SU-DHL-6 (cell line): ENCODE measurements around the gene FN1.

Experiments used
- H2AFZ ChIP-seq: fragments of 200-600 bp; sonication (generic); 2 replicates; pipeline ENCODE4 v1.6.1; 2014; ENCODE audit warnings: low read depth, mild to moderate bottlenecking, moderate library complexity, mixed read lengths, antibody characterized with exemption, low read length; ENCODE audit not compliant: severe bottlenecking
- H3F3A ChIP-seq: fragments of 200-600 bp; shearing (Covaris generic); 2 replicates; pipeline ENCODE4 v1.6.0; 2016; ENCODE audit warnings: antibody characterized with exemption, mild to moderate bottlenecking; ENCODE audit not compliant: insufficient read depth
- H3K27ac ChIP-seq: fragments of 200-600 bp; sonication (generic); 2 replicates; pipeline ENCODE4 v1.5.1; 2016; ENCODE audit warnings: low read depth, mild to moderate bottlenecking, low read length, moderate library complexity, mixed read lengths
- H3K27me3 ChIP-seq: fragments of 200-600 bp; sonication (generic), shearing (Covaris generic); 2 replicates; pipeline ENCODE4 v1.6.0; 2014; ENCODE audit warnings: mild to moderate bottlenecking, low read length
- H3K36me3 ChIP-seq: fragments of 200-600 bp; sonication (generic); 2 replicates; pipeline ENCODE4 v1.6.1; 2014; ENCODE audit warnings: mild to moderate bottlenecking, low read length, mixed read lengths
- H3K4me2 ChIP-seq: fragments of 300-600, 200-600 bp; shearing (Covaris generic), sonication (generic); 2 replicates; pipeline ENCODE4 v1.6.0; 2014; ENCODE audit warnings: low read length, low read depth, mild to moderate bottlenecking; ENCODE audit not compliant: poor library complexity, severe bottlenecking
- H3K4me3 ChIP-seq: fragments of 200-600 bp; sonication (generic); 2 replicates; pipeline ENCODE4 v1.5.1; 2014; ENCODE audit warnings: antibody characterized with exemption, low read length, mild to moderate bottlenecking, mixed read lengths; ENCODE audit not compliant: insufficient read depth, poor library complexity, severe bottlenecking
- H3K79me2 ChIP-seq: fragments of 200-600 bp; sonication (generic); 2 replicates; pipeline ENCODE4 v1.6.1; 2014; ENCODE audit warnings: mild to moderate bottlenecking, low read length, moderate library complexity; ENCODE audit not compliant: insufficient read depth
- H3K9ac ChIP-seq: fragments of 200-600 bp; sonication (generic); 2 replicates; pipeline ENCODE4 v1.7.0; 2014; ENCODE audit warnings: mild to moderate bottlenecking, low read length
- H3K9me2 ChIP-seq: fragments of 200-600 bp; sonication (generic); replicated peaks from 2 replicates; pipeline ENCODE4 v1.6.1; 2014; ENCODE audit warnings: low read length; ENCODE audit not compliant: insufficient read depth
- H3K9me3 ChIP-seq: fragments of 200-600 bp; sonication (generic); 2 replicates; pipeline ENCODE4 v1.6.1; 2014; ENCODE audit warnings: low read length, mixed read lengths; ENCODE audit not compliant: insufficient read depth
- H4K20me1 ChIP-seq: fragments of 200-600 bp; sonication (generic); 2 replicates; pipeline ENCODE4 v1.6.1; 2014; ENCODE audit warnings: low read depth, mild to moderate bottlenecking, antibody characterized with exemption, low read length, moderate library complexity, mixed read lengths
- CTCF ChIP-seq: fragments of 200-600 bp; sonication (generic); IDR thresholded peaks from one replicate; pipeline ENCODE4 v1.5.1; 2017; ENCODE audit warnings: antibody characterized with exemption, mild to moderate bottlenecking, low read length, moderate library complexity; ENCODE audit not compliant: insufficient read depth, poor library complexity, severe bottlenecking
- EZH2phosphoT487 ChIP-seq: fragments of 200-600 bp; sonication (generic), shearing (Covaris generic); conservative IDR thresholded peaks from 2 replicates; pipeline ENCODE4 v1.6.1; 2018; ENCODE audit warnings: mild to moderate bottlenecking, antibody characterized with exemption, low read length, moderate library complexity, mixed read lengths

FN1 gene

DNA sequence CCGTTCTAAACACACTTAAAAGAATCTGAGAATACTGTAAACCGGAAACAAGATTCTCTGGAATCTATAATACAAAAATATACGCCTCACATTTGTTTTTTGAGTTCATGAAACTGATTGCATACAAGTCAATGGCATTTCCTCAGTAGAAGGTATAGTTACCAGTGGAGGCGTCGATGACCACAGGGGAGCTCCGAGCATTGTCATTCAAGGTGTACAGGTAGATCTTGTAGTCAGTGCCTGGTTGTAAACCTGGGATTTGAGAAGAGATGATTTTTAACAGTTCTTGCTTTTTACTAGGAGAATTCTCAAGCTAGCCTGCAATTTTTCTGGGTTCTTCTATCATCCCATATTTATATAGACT is 60.4 kb downstream of the FN1 start:
- no peak overlapping the region for H3K4me2 ChIP-seq
- no peaks in the 10 kb centered on the region for H3K79me2 ChIP-seq
- H2AFZ ChIP-seq, result no peak overlapping the region
- H3K27ac ChIP-seq, result no peak overlapping the region
- TF ChIP-seq EZH2phosphoT487, result no peak
- no peak for TF ChIP-seq CTCF
- H3K27me3 ChIP-seq, result no peaks in the 10 kb centered on the region
- no peaks in the 10 kb centered on the region for H3F3A ChIP-seq
- no peaks in the 10 kb centered on the region for H3K9me3 ChIP-seq
- H3K4me3 ChIP-seq, result no peak overlapping the region
- H3K9me2 ChIP-seq, result no peaks in the 10 kb centered on the region
- no peaks in the 10 kb centered on the region for H4K20me1 ChIP-seq
- H3K9ac ChIP-seq, result no peak overlapping the region
- H3K36me3 ChIP-seq, result no peaks in the 10 kb centered on the region

DNA sequence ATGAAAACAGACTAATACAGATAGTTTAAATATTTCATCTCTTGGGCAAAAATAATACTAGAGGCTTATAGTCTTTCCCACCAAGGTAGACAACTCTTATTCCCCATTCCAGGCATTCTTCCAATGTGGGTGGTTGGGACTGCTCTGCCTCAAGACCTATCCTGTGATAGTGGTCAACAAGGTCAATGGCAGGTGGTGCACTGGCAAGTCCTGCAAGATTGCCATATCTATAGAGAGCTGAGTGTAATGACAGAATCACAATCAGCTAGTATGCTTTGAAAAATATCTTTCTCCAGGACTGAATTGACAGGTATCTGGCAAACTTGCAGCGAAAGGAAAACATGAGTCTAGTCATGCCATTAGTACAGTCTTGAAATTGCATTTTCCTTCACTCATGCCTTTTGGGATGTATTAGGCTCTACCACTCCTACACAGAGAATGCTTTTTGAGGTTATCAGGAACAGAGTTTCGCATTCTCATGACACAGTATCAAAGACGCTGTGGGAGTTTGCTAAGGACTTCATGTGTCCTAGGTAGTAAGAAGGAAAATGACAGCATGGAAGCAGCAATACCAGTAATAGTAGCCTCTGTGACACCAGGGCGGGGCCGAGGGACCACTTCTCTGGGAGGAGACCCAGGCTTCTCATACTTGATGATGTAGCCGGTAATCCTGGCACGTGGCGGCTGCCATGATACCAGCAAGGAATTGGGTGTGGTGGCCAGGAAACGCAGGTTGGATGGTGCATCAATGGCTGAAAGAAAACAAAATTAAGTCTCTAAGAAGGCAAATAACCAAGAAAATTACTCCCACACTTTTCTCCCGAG is 61.0 kb downstream of the FN1 start:
- Histone ChIP-seq H3K9me2 (no peaks in the 10 kb centered on the region), H3F3A (no peaks in the 10 kb centered on the region), H2AFZ (no peak overlapping the region), H3K4me3 (no peak overlapping the region), H3K79me2 (no peaks in the 10 kb centered on the region), H3K27me3 (no peaks in the 10 kb centered on the region), H3K9me3 (no peaks in the 10 kb centered on the region), H3K4me2 (no peak overlapping the region), H4K20me1 (no peaks in the 10 kb centered on the region), H3K9ac (no peak overlapping the region), H3K36me3 (no peaks in the 10 kb centered on the region), H3K27ac (no peak overlapping the region)
- no peak for TF ChIP-seq CTCF
- TF ChIP-seq EZH2phosphoT487, result no peak

- Histone ChIP-seq H3K4me2 (no peak overlapping the region), H3K36me3 (no peaks in the 10 kb centered on the region), H3K27ac (no peak overlapping the region), H3K79me2 (no peaks in the 10 kb centered on the region), H3K9me2 (no peaks in the 10 kb centered on the region), H3F3A (no peaks in the 10 kb centered on the region), H3K9me3 (no peaks in the 10 kb centered on the region), H3K9ac (no peak overlapping the region), H3K4me3 (no peak overlapping the region), H2AFZ (no peak overlapping the region), H4K20me1 (no peaks in the 10 kb centered on the region), H3K27me3 (no peaks in the 10 kb centered on the region)
- TF ChIP-seq CTCF (no peak), EZH2phosphoT487 (no peak)
These were observed 61.9 kb downstream of the FN1 start for GRCh38 chr2:215374002-215374401.
